GM21737 (cell line): ENCODE data around the gene COL4A2.
"Not testable (repeated sequence)": the region's sequence is repeated elsewhere in the genome, so short reads cannot be mapped to it uniquely, and the experiment has no call there.

ENCODE experiments used
- ATAC-seq: cut with Tn5 transposase; IDR thresholded peaks from one replicate; pipeline ENCODE4 v1.9.1; 2021; ENCODE audit warnings: mild to moderate bottlenecking, moderate library complexity; ENCODE audit not compliant: unreplicated experiment

COL4A2 gene

GRCh38 chr13:110319774-110320509 lies 12.9 kb downstream of the COL4A2 start:
- no peak for ATAC-seq

DNA sequence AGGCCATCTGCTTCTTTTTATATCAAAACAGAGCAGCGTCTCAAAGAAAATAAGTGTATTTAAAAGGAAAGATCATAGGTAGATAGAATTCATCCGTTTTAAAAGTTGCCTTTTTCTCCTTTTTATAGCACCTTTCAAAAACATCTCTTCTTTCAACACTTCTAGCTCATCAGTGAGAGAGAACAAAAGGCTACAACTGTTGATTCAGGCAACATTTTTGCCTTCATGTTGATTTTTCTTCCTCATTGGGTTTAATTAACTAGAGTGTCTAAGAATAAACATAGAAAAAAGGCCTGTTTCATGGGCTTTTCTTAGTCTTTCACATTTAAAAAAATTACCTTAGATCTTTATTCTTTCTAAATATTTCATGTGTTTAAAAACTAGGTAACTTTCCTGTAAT lies 13.6 kb downstream of the COL4A2 start:
- ATAC-seq: no peak

DNA sequence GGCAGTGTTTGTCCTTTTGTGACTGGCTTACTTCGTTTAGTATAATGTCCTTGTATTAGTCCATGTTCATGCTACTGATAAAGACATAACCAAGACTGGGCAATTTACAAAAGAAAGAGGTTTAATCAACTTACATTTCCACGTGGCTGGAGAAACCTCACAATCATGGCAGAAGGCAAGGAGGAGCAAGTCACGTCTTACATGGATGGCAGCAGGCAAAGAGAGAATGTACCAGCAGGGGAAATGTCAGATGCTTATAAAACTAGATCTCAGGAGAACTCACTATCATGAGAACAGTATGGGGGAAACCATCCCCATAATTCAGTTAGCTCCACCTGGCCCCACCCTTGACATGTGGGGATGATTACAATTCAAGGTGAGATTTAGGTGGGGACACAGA lies 14.5 kb downstream of the COL4A2 start:
- not testable (repeated sequence) for ATAC-seq

- ATAC-seq: no peak
Observed at GRCh38 chr13:110322126-110322827, 15.2 kb downstream of the COL4A2 start.

- no peak for ATAC-seq
Observed at GRCh38 chr13:110322828-110323171, 15.7 kb downstream of the COL4A2 start.

GRCh38 chr13:110323172-110323891 lies 16.2 kb downstream of the COL4A2 start:
- ATAC-seq: no peak

DNA sequence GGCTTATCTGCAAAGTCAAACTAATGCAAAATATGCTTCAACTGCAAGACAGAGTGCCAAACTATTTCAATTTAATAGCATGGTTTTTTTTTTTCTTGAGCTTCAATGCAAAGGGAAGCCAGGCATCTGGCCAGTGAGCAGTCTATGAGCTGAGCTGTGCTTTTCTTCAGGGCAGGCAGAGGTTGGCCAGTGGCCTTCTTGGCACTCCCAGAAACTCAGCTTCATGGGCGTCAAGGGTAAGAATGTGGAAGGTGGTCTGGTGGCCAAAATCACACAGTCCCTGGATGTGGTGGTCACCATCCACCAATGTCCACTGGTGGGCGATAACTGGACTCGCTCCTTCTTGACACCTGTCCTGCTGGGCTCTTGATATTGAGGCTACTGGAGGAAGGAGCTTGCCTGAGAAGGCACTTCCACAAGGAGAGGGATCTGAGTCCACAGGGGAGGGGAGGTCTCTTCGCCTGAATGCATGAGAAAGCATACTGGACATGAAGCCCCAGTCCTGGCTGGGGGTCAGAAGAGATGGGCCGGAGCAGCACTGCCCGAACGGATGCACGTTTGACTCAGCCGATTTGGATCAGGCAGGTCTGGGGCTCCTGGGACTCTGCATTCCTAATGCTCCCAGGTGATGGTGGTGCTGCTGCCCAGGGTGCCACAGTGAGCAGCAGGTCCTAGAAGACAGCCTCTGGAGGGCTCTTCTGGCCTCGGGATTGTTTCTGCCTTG lies 17.1 kb downstream of the COL4A2 start:
- no peak for ATAC-seq

GRCh38 chr13:110326263-110326904 lies 19.3 kb downstream of the COL4A2 start:
- no peak for ATAC-seq

GRCh38 chr13:110327051-110327721 lies 20.1 kb downstream of the COL4A2 start:
- no peak for ATAC-seq

DNA sequence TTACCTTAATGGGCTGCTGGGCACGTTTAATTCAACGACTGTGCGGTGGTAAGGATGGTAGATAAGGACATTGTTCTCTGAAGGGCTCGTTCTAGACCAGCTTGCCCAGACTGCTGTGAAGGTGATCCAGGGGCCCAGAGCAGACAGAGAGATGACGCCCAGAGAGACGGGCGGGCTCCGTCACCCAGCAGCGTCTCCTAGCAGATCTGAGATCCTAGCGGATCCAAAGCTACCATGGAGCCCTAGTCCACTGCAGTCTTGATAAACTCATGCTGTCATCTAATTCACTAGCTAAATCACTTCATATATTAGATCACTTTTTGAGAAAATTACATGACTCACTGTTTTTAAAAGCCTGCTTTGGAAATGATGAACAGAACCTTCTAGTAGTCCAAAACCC lies 21.5 kb downstream of the COL4A2 start:
- ATAC-seq: no peak

GRCh38 chr13:110329258-110329657 lies 22.2 kb downstream of the COL4A2 start:
- no peak for ATAC-seq

DNA sequence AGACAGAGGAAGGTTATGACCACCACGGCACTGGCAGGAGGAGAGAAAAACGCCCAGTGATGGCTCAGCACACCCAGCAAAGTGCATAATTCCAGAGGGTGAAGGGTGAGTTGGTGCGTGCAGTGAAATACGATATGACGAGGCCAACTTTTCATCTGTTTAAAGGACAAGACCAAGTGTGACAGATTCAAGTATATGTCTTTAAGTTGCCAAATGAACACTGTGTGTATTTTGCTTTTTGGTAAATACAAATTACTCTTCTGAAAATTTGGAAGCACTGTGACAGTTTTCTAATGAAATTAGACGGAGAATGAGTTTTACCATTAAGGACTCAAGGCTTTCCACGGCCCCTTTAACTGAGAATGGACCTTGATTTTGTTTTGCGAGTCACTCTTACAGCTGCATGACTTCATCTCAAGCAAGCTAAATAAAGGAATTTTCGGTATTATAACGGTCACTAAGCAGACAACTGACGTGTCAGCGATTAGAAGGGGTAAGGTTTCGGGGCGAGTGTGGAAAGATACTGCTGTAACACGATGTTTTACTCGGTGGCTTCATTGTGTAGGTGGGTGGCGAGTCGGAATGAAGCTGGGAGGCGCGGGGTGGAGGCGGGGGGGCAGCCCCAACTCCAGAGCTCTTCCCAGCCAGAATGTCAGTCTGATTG lies 22.8 kb downstream of the COL4A2 start:
- no peak for ATAC-seq

DNA sequence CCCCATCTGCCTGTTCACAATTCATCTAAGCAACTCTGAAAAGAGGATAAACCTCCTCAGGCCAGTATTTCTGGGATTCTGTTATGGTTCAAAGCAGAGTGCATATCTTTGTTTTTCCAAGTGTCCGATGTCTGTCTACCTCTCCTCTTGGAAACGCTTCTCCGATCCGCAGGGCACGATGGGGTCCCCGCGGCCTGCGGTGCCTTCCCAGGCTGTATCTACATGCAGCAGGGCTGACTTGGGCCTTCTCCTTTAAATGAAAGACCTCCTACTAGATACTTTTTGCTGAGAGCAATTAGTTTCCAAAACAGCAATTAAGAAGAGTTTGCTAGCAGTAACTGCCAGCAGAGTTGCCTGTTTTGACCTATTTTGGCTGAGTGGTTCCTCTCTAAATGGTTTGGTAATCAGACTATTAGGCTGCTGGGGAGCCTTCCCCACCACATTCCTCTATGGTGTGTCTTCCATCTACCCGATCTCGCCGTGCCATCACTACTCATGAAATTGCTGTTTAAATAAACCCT lies 23.5 kb downstream of the COL4A2 start:
- ATAC-seq: no peak

DNA sequence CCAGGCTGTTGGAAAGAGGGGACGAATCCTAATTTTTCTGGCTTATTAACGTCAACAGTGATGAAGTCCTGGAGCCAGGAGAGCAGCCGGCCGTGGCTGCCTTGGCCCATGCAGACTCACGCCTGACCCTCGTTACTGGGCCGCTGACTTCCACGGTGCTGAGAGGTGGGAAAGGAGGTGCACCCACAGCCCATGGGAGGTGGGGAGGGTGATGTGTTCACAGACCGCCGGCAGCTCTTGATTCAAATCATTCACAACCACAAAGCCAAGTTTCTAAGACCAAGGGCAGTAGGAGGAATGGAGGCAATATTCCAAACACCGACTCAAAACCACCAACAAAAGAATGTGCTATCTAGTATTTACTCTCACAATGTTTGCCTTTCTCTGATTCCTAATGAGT lies 24.3 kb downstream of the COL4A2 start:
- no peak for ATAC-seq

DNA sequence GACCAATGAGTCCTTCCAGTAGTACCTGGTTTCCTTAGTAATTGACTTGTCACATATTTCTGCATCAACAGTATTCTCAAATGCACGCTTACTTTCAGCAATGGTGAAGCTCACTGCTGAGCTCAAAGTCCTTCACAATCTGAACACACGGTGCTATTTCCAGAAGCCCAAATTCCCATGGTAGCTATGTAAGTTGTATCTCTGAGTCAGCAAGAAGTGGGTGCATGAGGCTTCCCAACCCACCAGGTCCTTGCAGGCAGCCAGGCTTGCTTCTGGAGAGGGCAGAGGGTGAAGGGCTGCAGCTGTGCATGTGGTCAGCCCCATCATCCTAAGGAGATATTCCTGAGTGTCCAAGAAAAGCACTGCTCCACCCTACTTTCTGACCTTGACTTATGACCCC lies 25.7 kb downstream of the COL4A2 start:
- no peak for ATAC-seq

DNA sequence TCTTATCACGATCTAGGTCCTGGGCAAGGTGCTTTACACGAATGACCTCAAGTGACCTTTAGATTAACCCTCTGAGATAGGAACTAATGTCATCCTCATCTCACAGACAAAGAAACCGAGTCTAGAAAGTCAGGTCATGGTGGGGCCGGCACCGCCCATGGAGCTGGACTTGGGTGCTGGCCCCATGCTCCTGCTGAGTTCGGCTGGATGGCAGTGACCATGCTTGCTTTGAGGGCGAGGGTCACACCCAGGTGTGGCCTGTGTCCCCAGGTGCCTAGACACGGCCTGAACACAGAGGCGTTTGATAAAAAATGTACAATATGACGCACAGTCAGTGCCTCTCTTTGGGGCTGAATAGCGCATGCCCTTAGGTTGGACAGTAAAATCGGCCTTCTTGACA lies 26.8 kb downstream of the COL4A2 start:
- ATAC-seq: no peak

DNA sequence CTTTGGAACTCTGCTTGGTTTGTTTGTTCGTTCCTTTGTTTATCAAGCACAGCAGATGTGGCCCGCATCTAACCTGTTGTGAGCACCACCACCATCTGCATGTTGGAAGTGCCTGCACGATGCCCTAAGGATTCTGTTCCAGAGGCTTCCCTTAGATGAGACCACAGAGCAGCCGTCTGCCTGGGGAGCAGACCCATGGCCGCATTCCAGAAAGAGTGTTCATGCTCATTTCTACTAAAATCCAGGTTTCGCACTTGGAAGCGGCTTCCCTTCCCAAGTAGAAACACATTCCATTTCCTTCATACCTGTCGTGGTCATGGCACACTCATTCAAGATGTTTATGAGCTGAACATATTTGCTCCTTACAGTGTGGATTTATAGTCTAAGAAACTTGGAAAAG lies 27.2 kb downstream of the COL4A2 start:
- no peak for ATAC-seq

DNA sequence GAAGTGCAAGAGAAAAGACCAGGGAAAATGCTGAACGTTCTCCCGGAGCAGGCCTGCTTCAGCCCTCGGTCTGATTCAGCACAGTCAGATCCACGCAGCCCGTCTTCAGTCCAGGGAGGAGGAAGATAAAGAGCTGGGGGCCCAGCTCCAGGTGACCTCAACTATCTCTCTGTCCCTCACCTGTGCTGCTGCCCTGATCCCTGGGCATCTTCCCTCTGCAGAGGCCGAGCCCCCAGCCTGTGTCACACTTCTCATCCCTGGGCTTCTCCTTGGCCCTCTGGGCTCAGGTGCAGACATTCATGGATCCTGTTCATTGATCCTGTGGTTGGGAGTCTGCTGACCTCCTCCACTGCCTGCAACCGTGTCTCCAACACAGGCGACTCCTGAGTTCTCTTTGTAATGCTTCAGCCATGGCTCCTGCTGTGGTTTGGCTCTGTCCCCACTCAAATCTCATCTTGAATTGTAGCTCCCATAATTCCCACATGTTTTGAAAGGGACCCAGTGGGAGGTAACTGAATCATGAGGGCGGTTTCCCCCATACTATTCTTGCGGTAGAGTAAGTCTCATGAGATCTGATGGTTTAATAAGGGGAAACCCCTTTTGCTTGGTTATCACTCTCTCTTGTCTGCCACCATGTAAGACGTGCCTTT lies 27.9 kb downstream of the COL4A2 start:
- no peak for ATAC-seq

DNA sequence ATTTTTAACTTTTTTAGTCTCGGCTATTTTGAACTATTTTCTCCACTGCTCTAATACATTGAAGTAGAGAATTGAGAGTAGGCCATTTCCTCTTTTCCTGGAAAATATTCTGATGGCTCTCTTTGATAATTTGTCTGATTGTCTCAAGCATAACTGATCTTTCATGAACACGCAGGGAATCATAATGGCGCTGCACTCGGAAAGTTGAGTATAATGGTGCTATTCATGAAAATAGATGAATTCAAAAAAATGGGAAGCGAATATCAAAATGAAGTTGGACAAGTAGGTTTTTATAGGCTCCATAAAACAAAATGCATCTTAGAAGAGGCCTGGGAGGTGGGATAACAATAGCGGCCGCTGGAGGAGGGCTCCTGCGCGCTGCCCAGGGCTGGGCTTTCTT lies 29.0 kb downstream of the COL4A2 start:
- no peak for ATAC-seq
